ENCODE data around the gene PDPN. TPM values are rescaled to one million over a fixed set of nuclear protein-coding genes. Genes with fewer than 3 reads are reported as not detected.

PDPN gene
- total and polyA plus RNA-seq, 9 of the 15 experiments (the other 6 are each of a cell fraction or from before 2014, with no cell fraction given) = 0.11 TPM; not detected in 8

DNA sequence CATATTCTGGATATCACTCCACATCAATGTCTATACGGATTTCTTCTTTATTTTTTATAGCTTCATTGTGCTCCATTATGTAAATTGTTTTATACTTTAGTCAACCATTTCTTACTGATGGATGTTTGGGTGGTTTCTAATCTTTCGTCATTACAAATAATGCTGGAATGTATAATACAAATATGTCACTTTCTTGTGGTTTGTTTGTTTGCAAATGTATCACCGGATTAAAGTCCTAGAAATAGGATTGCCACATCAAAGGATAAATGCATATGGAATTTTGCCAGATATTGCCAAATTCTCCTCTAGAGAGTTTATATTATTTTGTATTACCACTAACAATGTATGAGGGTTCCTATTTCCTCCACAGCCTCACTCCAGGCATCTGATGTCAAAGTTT lies 67.6 kb downstream of the PDPN start:
- Histone ChIP-seq H3K9me1 (ENCODE audit: control insufficient read depth, insufficient read depth, low read length) (no peaks in the 10 kb centered on the region), H3K27ac (ENCODE audit: extremely low read depth, low read depth, low read length) (no peak overlapping the region), H3K27me3 (ENCODE audit: control insufficient read depth in 2 of 2, insufficient read depth in 2 of 2, low read length in 2 of 2) (peaks cover 6 to 9% of the 10 kb centered on the region in 2 experiments; a peak in 4 of 5 replicates), H3K4me3 (no peak overlapping the region), H3K4me2 (ENCODE audit: insufficient read depth, low read length) (no peak overlapping the region), H3K36me3 (ENCODE audit: control insufficient read depth, insufficient read depth, low read length) (no peaks in the 10 kb centered on the region), H3K9me3 (replicated peaks; ENCODE audit: control insufficient read depth, insufficient read depth, low read depth, low read length) (no peaks in the 10 kb centered on the region), H2AFZ (ENCODE audit: low read depth, low read length) (no peak overlapping the region), H4K20me1 (replicated peaks; ENCODE audit: control insufficient read depth, insufficient read depth, low read length) (no peaks in the 10 kb centered on the region; the same call in 1 of the 2 replicates), H3K4me1 (replicated peaks in 1 of 2; ENCODE audit: control insufficient read depth in 2 of 2, insufficient read depth in 2 of 2, low read length in 2 of 2) (no peaks in the 10 kb centered on the region), H3K79me2 (ENCODE audit: control insufficient read depth, insufficient read depth, low read length) (no peaks in the 10 kb centered on the region), H3K9ac (ENCODE audit: insufficient read depth in 1 of 2, low read depth in 2 of 2, low read length in 2 of 2) (no peak overlapping the region)
- intact Hi-C loops (cut with micrococcal nuclease) = no loop called here
- POLR2A ChIA-PET = interaction anchor here (0.6 to 0.7 kb wide), 2 partner anchors 64 to 518 kb away, joined by 3 read pairs; no protein-coding TSS in a partner anchor
- DNase-seq (ENCODE audit: extremely low read depth in 1 of 4, low spot score in 3 of 4) (no peak), ATAC-seq (no peak), FAIRE-seq (no peak)
- BruUV-seq (replicated peaks) = no TSS peak
- TF ChIP-seq ZNF124 (CRISPR knock-in tag; IDR thresholded peaks at IDR 0.05) (no peak), KAT2B (IDR thresholded peaks at IDR 0.05; ENCODE audit: low read depth, low read length) (no peak), ZNF57 (CRISPR knock-in tag; IDR thresholded peaks at IDR 0.05) (no peak), IFI16 (CRISPR knock-in tag; IDR thresholded peaks at IDR 0.05) (no peak), ZBTB33 (CRISPR knock-in tag; IDR thresholded peaks at IDR 0.05) (no peak), PTRF (tag; IDR thresholded peaks at IDR 0.05) (no peak), ZC3H11A (IDR thresholded peaks at IDR 0.05; ENCODE audit: low read depth, low read length) (no peak), SREBF1 (IDR thresholded peaks at IDR 0.05; ENCODE audit: borderline replicate concordance, low read depth, low read length) (no peak), ZNF165 (CRISPR knock-in tag; IDR thresholded peaks at IDR 0.05; ENCODE audit: borderline replicate concordance) (no peak), ZNF778 (CRISPR knock-in tag; IDR thresholded peaks at IDR 0.05) (no peak), CREBBP (IDR thresholded peaks at IDR 0.05; ENCODE audit: low read depth, low read length) (no peak)
- CTCF ChIA-PET (ENCODE audit: low intra/inter-chr PET ratio) = no interaction called here
- under 1% methylated on average over 3 of the region's 3 CpGs for WGBS (ENCODE audit: insufficient coverage, low coverage, missing lambda C conversion rate)
- in situ Hi-C loops (cut with MboI) = no loop called here

Data from K562 (cell line).